ENCODE data around the gene CPA5. TPM values are rescaled to one million over a fixed set of nuclear protein-coding genes. Genes with fewer than 3 reads are reported as not detected.

The CPA5 gene
- total RNA-seq, 2 experiments from 2014 or later: 3.5 to 3.6 TPM

- no peaks in the 10 kb centered on the region for H3K27me3 Mint-ChIP-seq
- H3K9me3 Mint-ChIP-seq: peaks cover 12% of the 10 kb centered on the region
- H3K4me3 Mint-ChIP-seq: no peak overlapping the region
- peaks cover 5% of the 10 kb centered on the region for H3K36me3 Mint-ChIP-seq
- H3K4me1 Mint-ChIP-seq: peaks cover 22% of the 10 kb centered on the region
- no peak for DNase-seq
- H3K27ac Mint-ChIP-seq: no peak overlapping the region
Measured at GRCh38 chr7:130362251-130362816, 17.7 kb downstream of the CPA5 start.

GRCh38 chr7:130363026-130363847 is 18.6 kb downstream of the CPA5 start:
- Mint-ChIP-seq H3K27ac (no peak overlapping the region), H3K4me3 (no peak overlapping the region), H3K36me3 (peaks cover 6% of the 10 kb centered on the region), H3K9me3 (peaks cover 12% of the 10 kb centered on the region), H3K4me1 (peaks cover 28% of the 10 kb centered on the region), H3K27me3 (no peaks in the 10 kb centered on the region)
- DNase-seq: peak; percentile 43

- Mint-ChIP-seq H3K4me1 (peaks cover 40% of the 10 kb centered on the region), H3K9me3 (peaks cover 12% of the 10 kb centered on the region), H3K27ac (no peak overlapping the region), H3K36me3 (peaks cover 6% of the 10 kb centered on the region), H3K4me3 (no peak overlapping the region), H3K27me3 (no peaks in the 10 kb centered on the region)
- DNase-seq: no peak
Measured at GRCh38 chr7:130364451-130364850, 19.8 kb downstream of the CPA5 start.

GRCh38 chr7:130365088-130365487 is 20.5 kb downstream of the CPA5 start:
- Mint-ChIP-seq H3K9me3 (peaks cover 8% of the 10 kb centered on the region), H3K36me3 (peaks cover 6% of the 10 kb centered on the region), H3K4me3 (peak overlapping the region; percentile 19), H3K27ac (no peak overlapping the region), H3K4me1 (peaks cover 46% of the 10 kb centered on the region), H3K27me3 (no peaks in the 10 kb centered on the region)
- no peak for DNase-seq

GRCh38 chr7:130365511-130366441 is 21.2 kb downstream of the CPA5 start:
- H3K27me3 Mint-ChIP-seq: no peaks in the 10 kb centered on the region
- peak overlapping the region; percentile 75 for H3K4me3 Mint-ChIP-seq
- peak overlapping the region; percentile 91 for H3K27ac Mint-ChIP-seq
- peaks cover 2% of the 10 kb centered on the region for H3K9me3 Mint-ChIP-seq
- peaks cover 46% of the 10 kb centered on the region for H3K4me1 Mint-ChIP-seq
- H3K36me3 Mint-ChIP-seq: peaks cover 6% of the 10 kb centered on the region
- peak; percentile 63 for DNase-seq

GRCh38 chr7:130366564-130366963 is 21.9 kb downstream of the CPA5 start:
- DNase-seq: no peak
- Mint-ChIP-seq H3K27me3 (no peaks in the 10 kb centered on the region), H3K4me3 (peak overlapping the region; percentile 75), H3K9me3 (peaks cover 2% of the 10 kb centered on the region), H3K36me3 (peaks cover 6% of the 10 kb centered on the region), H3K27ac (peak overlapping the region; percentile 91), H3K4me1 (peaks cover 46% of the 10 kb centered on the region)

GRCh38 chr7:130367088-130367755 is 22.6 kb downstream of the CPA5 start:
- peak overlapping the region; percentile 75 for H3K4me3 Mint-ChIP-seq
- no peaks in the 10 kb centered on the region for H3K27me3 Mint-ChIP-seq
- H3K27ac Mint-ChIP-seq: peak overlapping the region; percentile 91
- peaks cover 6% of the 10 kb centered on the region for H3K36me3 Mint-ChIP-seq
- peaks cover 2% of the 10 kb centered on the region for H3K9me3 Mint-ChIP-seq
- H3K4me1 Mint-ChIP-seq: peaks cover 46% of the 10 kb centered on the region
- DNase-seq: peak; percentile 26

- Mint-ChIP-seq H3K4me1 (peaks cover 46% of the 10 kb centered on the region), H3K4me3 (peak overlapping the region; percentile 75), H3K27ac (peak overlapping the region; percentile 91), H3K36me3 (peaks cover 6% of the 10 kb centered on the region), H3K27me3 (no peaks in the 10 kb centered on the region), H3K9me3 (peaks cover 2% of the 10 kb centered on the region)
- DNase-seq: no peak
Measured at GRCh38 chr7:130367836-130368746, 23.5 kb downstream of the CPA5 start.

GRCh38 chr7:130369110-130369711 is 24.6 kb downstream of the CPA5 start:
- H3K9me3 Mint-ChIP-seq: peaks cover 2% of the 10 kb centered on the region
- DNase-seq: peak; percentile 28
- no peaks in the 10 kb centered on the region for H3K27me3 Mint-ChIP-seq
- H3K4me3 Mint-ChIP-seq: peak overlapping the region; percentile 26
- peaks cover 6% of the 10 kb centered on the region for H3K36me3 Mint-ChIP-seq
- H3K27ac Mint-ChIP-seq: peak overlapping the region; percentile 84
- peaks cover 46% of the 10 kb centered on the region for H3K4me1 Mint-ChIP-seq

GRCh38 chr7:130369831-130370550 is 25.4 kb downstream of the CPA5 start:
- H3K27ac Mint-ChIP-seq: peak overlapping the region; percentile 84
- H3K4me1 Mint-ChIP-seq: peaks cover 42% of the 10 kb centered on the region
- H3K4me3 Mint-ChIP-seq: no peak overlapping the region
- H3K36me3 Mint-ChIP-seq: peaks cover 6% of the 10 kb centered on the region
- H3K27me3 Mint-ChIP-seq: no peaks in the 10 kb centered on the region
- peaks cover 2% of the 10 kb centered on the region for H3K9me3 Mint-ChIP-seq
- no peak for DNase-seq

GRCh38 chr7:130371046-130371445 is 26.4 kb downstream of the CPA5 start:
- Mint-ChIP-seq H3K4me3 (no peak overlapping the region), H3K27ac (no peak overlapping the region), H3K27me3 (no peaks in the 10 kb centered on the region), H3K9me3 (peaks cover 4% of the 10 kb centered on the region), H3K36me3 (peaks cover 6% of the 10 kb centered on the region), H3K4me1 (peaks cover 33% of the 10 kb centered on the region)
- DNase-seq: no peak

- Mint-ChIP-seq H3K4me1 (peaks cover 22% of the 10 kb centered on the region), H3K9me3 (peaks cover 8% of the 10 kb centered on the region), H3K27ac (no peak overlapping the region), H3K4me3 (no peak overlapping the region), H3K27me3 (no peaks in the 10 kb centered on the region), H3K36me3 (no peaks in the 10 kb centered on the region)
- DNase-seq: no peak
Measured at GRCh38 chr7:130372402-130373165, 28.0 kb downstream of the CPA5 start.

Measured in activated naive CD8-positive, alpha-beta T cell treated with anti-CD3 and anti-CD28 coated beads for 36 hours (primary cell).